Measurements from ENCODE around the gene RNF180. TPM values are rescaled to one million over a fixed set of nuclear protein-coding genes. Genes with fewer than 3 reads are reported as not detected.

Gene RNF180, protein sequence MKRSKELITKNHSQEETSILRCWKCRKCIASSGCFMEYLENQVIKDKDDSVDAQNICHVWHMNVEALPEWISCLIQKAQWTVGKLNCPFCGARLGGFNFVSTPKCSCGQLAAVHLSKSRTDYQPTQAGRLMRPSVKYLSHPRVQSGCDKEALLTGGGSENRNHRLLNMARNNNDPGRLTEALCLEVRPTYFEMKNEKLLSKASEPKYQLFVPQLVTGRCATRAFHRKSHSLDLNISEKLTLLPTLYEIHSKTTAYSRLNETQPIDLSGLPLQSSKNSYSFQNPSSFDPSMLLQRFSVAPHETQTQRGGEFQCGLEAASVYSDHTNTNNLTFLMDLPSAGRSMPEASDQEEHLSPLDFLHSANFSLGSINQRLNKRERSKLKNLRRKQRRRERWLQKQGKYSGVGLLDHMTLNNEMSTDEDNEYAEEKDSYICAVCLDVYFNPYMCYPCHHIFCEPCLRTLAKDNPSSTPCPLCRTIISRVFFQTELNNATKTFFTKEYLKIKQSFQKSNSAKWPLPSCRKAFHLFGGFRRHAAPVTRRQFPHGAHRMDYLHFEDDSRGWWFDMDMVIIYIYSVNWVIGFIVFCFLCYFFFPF
- total RNA-seq, result 0.52 TPM
- polyA plus RNA-seq, result 1.8 TPM
- long read RNA-seq, donor 1, result 0 reads
- long read RNA-seq, donor 2, result 0 reads
- long read RNA-seq, donor 3, result 0 reads
- long read RNA-seq, donor 4, result 0 reads
- long read RNA-seq, donor 5, result 0 reads
- long read RNA-seq, donor 6, result 0 reads
- long read RNA-seq, donor 7, result 0 reads
- long read RNA-seq, donor 8, result 0 reads
- long read RNA-seq, donor 9, result 0 reads
- long read RNA-seq, donor 10, result 0 reads

- H3K36me3 ChIP-seq (ENCODE audit: control insufficient read depth in 2 of 2, insufficient read depth in 2 of 2, low read length in 1 of 2), result no peaks in the 10 kb centered on the region
- peak within 1 kb of the TSS; percentile 23 to 38 for H3K4me3 ChIP-seq (ENCODE audit: low read length in 2 of 2)
- peaks cover 21 to 33% of the 10 kb centered on the region in 2 donors for H3K27me3 ChIP-seq (ENCODE audit: control insufficient read depth in 2 of 2, insufficient read depth in 1 of 2, low read length in 1 of 2)
- peaks cover 0 to 3% of the 10 kb centered on the region in 2 donors for H3K9me3 ChIP-seq (ENCODE audit: control insufficient read depth in 2 of 2, insufficient read depth in 1 of 2, low read length in 1 of 2)
- H3K4me1 ChIP-seq (ENCODE audit: control insufficient read depth in 2 of 2, insufficient read depth in 2 of 2, low read length in 2 of 2), result no peaks in the 10 kb centered on the region
- H3K27ac ChIP-seq (ENCODE audit: low read depth in 1 of 2, low read length in 1 of 2), result no peak within 1 kb of the TSS
- no peak for DNase-seq (ENCODE audit: low read depth in 6 of 9, low spot score in 9 of 9)
- 3% methylated on average over 88 of the region's 88 CpGs for WGBS
Measured at GRCh38 chr5:64165500-64166200, at the start of gene RNF180. Gene RNF180 (plus strand): TSS chr5:64165843. CDS start chr5:64200808, 34,965 bp downstream.

DNA sequence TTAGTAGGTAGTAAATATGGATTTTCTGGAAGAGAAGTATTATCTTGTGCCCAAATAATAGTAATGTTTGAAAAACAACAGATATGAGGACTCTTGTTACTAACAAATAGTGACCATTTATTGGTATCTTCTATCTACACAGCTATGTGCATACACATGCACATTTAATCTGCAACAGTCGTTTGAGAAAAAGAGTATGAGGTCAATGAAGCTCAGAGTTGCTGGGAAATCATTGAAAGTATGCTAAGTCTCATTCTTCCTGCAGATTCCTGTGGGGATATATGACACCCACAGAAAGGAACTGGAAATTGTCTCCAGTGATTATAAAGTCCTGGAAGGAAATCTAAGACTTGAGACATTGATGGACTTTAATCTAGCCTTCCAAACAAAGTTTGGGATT, 40.1 kb upstream of the RNF180 start:
- Histone ChIP-seq H3K27ac (ENCODE audit: low read depth in 1 of 2, low read length in 1 of 2) (no peak overlapping the region), H3K9me3 (ENCODE audit: control insufficient read depth in 2 of 2, insufficient read depth in 1 of 2, low read length in 1 of 2) (no peaks in the 10 kb centered on the region), H3K4me3 (ENCODE audit: low read length in 2 of 2) (no peak overlapping the region), H3K36me3 (ENCODE audit: control insufficient read depth in 2 of 2, insufficient read depth in 2 of 2, low read length in 1 of 2) (no peaks in the 10 kb centered on the region), H3K4me1 (ENCODE audit: control insufficient read depth in 2 of 2, insufficient read depth in 2 of 2, low read length in 2 of 2) (no peaks in the 10 kb centered on the region), H3K27me3 (ENCODE audit: control insufficient read depth in 2 of 2, insufficient read depth in 1 of 2, low read length in 1 of 2) (no peaks in the 10 kb centered on the region)
- DNase-seq (ENCODE audit: low read depth in 6 of 9, low spot score in 9 of 9), result no peak
- WGBS, result 73% methylated on average over 1 of the region's 1 CpG

GRCh38 chr5:64126202-64126741, 39.4 kb upstream of the RNF180 start:
- DNase-seq (ENCODE audit: low read depth in 6 of 9, low spot score in 9 of 9), result no peak
- no peaks in the 10 kb centered on the region for H3K9me3 ChIP-seq (ENCODE audit: control insufficient read depth in 2 of 2, insufficient read depth in 1 of 2, low read length in 1 of 2)
- no peaks in the 10 kb centered on the region for H3K36me3 ChIP-seq (ENCODE audit: control insufficient read depth in 2 of 2, insufficient read depth in 2 of 2, low read length in 1 of 2)
- H3K4me3 ChIP-seq (ENCODE audit: low read length in 2 of 2), result no peak overlapping the region
- H3K4me1 ChIP-seq (ENCODE audit: control insufficient read depth in 2 of 2, insufficient read depth in 2 of 2, low read length in 2 of 2), result no peaks in the 10 kb centered on the region
- H3K27me3 ChIP-seq (ENCODE audit: control insufficient read depth in 2 of 2, insufficient read depth in 1 of 2, low read length in 1 of 2), result no peaks in the 10 kb centered on the region
- no peak overlapping the region for H3K27ac ChIP-seq (ENCODE audit: low read depth in 1 of 2, low read length in 1 of 2)

- H3K36me3 ChIP-seq (ENCODE audit: control insufficient read depth in 2 of 2, insufficient read depth in 2 of 2, low read length in 1 of 2), result no peaks in the 10 kb centered on the region
- H3K4me3 ChIP-seq (ENCODE audit: low read length in 2 of 2), result no peak overlapping the region
- 93% methylated on average over 3 of the region's 3 CpGs for WGBS
- no peaks in the 10 kb centered on the region for H3K4me1 ChIP-seq (ENCODE audit: control insufficient read depth in 2 of 2, insufficient read depth in 2 of 2, low read length in 2 of 2)
- DNase-seq (ENCODE audit: low read depth in 6 of 9, low spot score in 9 of 9), result no peak
- H3K27ac ChIP-seq (ENCODE audit: low read depth in 1 of 2, low read length in 1 of 2), result no peak overlapping the region
- no peaks in the 10 kb centered on the region for H3K27me3 ChIP-seq (ENCODE audit: control insufficient read depth in 2 of 2, insufficient read depth in 1 of 2, low read length in 1 of 2)
- no peaks in the 10 kb centered on the region for H3K9me3 ChIP-seq (ENCODE audit: control insufficient read depth in 2 of 2, insufficient read depth in 1 of 2, low read length in 1 of 2)
Measured at GRCh38 chr5:64140018-64140417, 25.6 kb upstream of the RNF180 start.

GRCh38 chr5:64144425-64145215, 21.0 kb upstream of the RNF180 start:
- DNase-seq (ENCODE audit: low read depth in 6 of 9, low spot score in 9 of 9), result no peak
- Histone ChIP-seq H3K9me3 (ENCODE audit: control insufficient read depth in 2 of 2, insufficient read depth in 1 of 2, low read length in 1 of 2) (no peaks in the 10 kb centered on the region), H3K4me3 (ENCODE audit: low read length in 2 of 2) (no peak overlapping the region), H3K36me3 (ENCODE audit: control insufficient read depth in 2 of 2, insufficient read depth in 2 of 2, low read length in 1 of 2) (no peaks in the 10 kb centered on the region), H3K27ac (ENCODE audit: low read depth in 1 of 2, low read length in 1 of 2) (no peak overlapping the region), H3K27me3 (ENCODE audit: control insufficient read depth in 2 of 2, insufficient read depth in 1 of 2, low read length in 1 of 2) (no peaks in the 10 kb centered on the region), H3K4me1 (ENCODE audit: control insufficient read depth in 2 of 2, insufficient read depth in 2 of 2, low read length in 2 of 2) (no peaks in the 10 kb centered on the region)
- 63% methylated on average over 1 of the region's 1 CpG for WGBS

GRCh38 chr5:64145216-64145895, 20.3 kb upstream of the RNF180 start:
- no peak for DNase-seq (ENCODE audit: low read depth in 6 of 9, low spot score in 9 of 9)
- no peak overlapping the region for H3K27ac ChIP-seq (ENCODE audit: low read depth in 1 of 2, low read length in 1 of 2)
- H3K36me3 ChIP-seq (ENCODE audit: control insufficient read depth in 2 of 2, insufficient read depth in 2 of 2, low read length in 1 of 2), result no peaks in the 10 kb centered on the region
- WGBS, result 80% methylated on average over 4 of the region's 4 CpGs
- H3K27me3 ChIP-seq (ENCODE audit: control insufficient read depth in 2 of 2, insufficient read depth in 1 of 2, low read length in 1 of 2), result no peaks in the 10 kb centered on the region
- H3K4me3 ChIP-seq (ENCODE audit: low read length in 2 of 2), result no peak overlapping the region
- no peaks in the 10 kb centered on the region for H3K9me3 ChIP-seq (ENCODE audit: control insufficient read depth in 2 of 2, insufficient read depth in 1 of 2, low read length in 1 of 2)
- no peaks in the 10 kb centered on the region for H3K4me1 ChIP-seq (ENCODE audit: control insufficient read depth in 2 of 2, insufficient read depth in 2 of 2, low read length in 2 of 2)

- no peaks in the 10 kb centered on the region for H3K9me3 ChIP-seq (ENCODE audit: control insufficient read depth in 2 of 2, insufficient read depth in 1 of 2, low read length in 1 of 2)
- H3K27ac ChIP-seq (ENCODE audit: low read depth in 1 of 2, low read length in 1 of 2), result no peak overlapping the region
- no peak overlapping the region for H3K4me3 ChIP-seq (ENCODE audit: low read length in 2 of 2)
- WGBS, result 95% methylated on average over 2 of the region's 2 CpGs
- H3K27me3 ChIP-seq (ENCODE audit: control insufficient read depth in 2 of 2, insufficient read depth in 1 of 2, low read length in 1 of 2), result no peaks in the 10 kb centered on the region
- no peak for DNase-seq (ENCODE audit: low read depth in 6 of 9, low spot score in 9 of 9)
- H3K36me3 ChIP-seq (ENCODE audit: control insufficient read depth in 2 of 2, insufficient read depth in 2 of 2, low read length in 1 of 2), result no peaks in the 10 kb centered on the region
- no peaks in the 10 kb centered on the region for H3K4me1 ChIP-seq (ENCODE audit: control insufficient read depth in 2 of 2, insufficient read depth in 2 of 2, low read length in 2 of 2)
Measured at GRCh38 chr5:64147379-64147778, 18.3 kb upstream of the RNF180 start.

DNA sequence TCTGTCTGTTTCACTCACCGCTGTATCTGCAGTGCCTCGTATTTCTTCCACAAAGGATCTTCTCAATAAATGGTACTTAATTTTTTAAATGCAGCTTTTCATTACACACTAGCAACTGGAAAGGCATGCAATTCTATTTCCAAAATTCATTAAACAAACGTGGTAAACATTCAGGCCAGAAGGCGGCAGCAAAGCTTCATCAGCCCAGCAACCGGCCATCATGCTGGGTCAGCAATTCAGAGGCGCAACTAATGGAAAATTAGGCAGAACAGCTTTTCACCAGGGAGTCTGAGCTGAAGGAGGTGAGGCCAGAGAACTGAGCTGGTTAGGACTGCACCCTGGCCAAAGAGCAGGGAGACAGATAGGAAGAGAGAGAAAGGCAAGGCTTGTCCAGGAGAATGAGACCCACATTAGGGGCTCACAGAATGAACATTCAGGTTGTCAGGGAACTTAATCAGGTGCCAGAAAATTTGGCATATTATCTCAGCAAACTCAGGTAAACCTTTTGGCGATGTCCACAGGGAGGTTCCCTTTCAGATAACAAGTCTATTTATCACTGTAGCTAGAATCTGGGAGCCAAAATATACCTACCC, 17.7 kb upstream of the RNF180 start:
- Histone ChIP-seq H3K4me3 (ENCODE audit: low read length in 2 of 2) (no peak overlapping the region), H3K27ac (ENCODE audit: low read depth in 1 of 2, low read length in 1 of 2) (no peak overlapping the region), H3K36me3 (ENCODE audit: control insufficient read depth in 2 of 2, insufficient read depth in 2 of 2, low read length in 1 of 2) (no peaks in the 10 kb centered on the region), H3K27me3 (ENCODE audit: control insufficient read depth in 2 of 2, insufficient read depth in 1 of 2, low read length in 1 of 2) (no peaks in the 10 kb centered on the region), H3K4me1 (ENCODE audit: control insufficient read depth in 2 of 2, insufficient read depth in 2 of 2, low read length in 2 of 2) (no peaks in the 10 kb centered on the region), H3K9me3 (ENCODE audit: control insufficient read depth in 2 of 2, insufficient read depth in 1 of 2, low read length in 1 of 2) (no peaks in the 10 kb centered on the region)
- 29% methylated on average over 7 of the region's 7 CpGs for WGBS
- DNase-seq (ENCODE audit: low read depth in 6 of 9, low spot score in 9 of 9), result peak in 1 of 9 donors; percentile 1
